Activated naive CD4-positive, alpha-beta T cell treated with anti-CD3 and anti-CD28 coated beads, Interleukin-2, amount 50 U/mL, for 24 hours (primary cell): ENCODE data around the gene SUN1.
"Not testable (repeated sequence)": the region's sequence is repeated elsewhere in the genome, so short reads cannot be mapped to it uniquely, and the experiment has no call there.

ENCODE experiments used
- H3K27ac Mint-ChIP-seq: one replicate; pipeline ENCODE4 v1.8.0; 2021; ENCODE audit warnings: mild to moderate bottlenecking, mixed read lengths
- H3K27me3 Mint-ChIP-seq: one replicate; pipeline ENCODE4 v1.8.0; 2021; ENCODE audit warnings: mixed read lengths
- H3K36me3 Mint-ChIP-seq: one replicate; pipeline ENCODE4 v1.8.0; 2021; ENCODE audit warnings: mixed read lengths
- H3K4me1 Mint-ChIP-seq: one replicate; pipeline ENCODE4 v1.8.0; 2021; ENCODE audit warnings: mixed read lengths
- H3K4me3 Mint-ChIP-seq: one replicate; pipeline ENCODE4 v1.8.0; 2021; ENCODE audit warnings: mild to moderate bottlenecking, mixed read lengths
- H3K9me3 Mint-ChIP-seq: one replicate; pipeline ENCODE4 v1.8.0; 2021; ENCODE audit warnings: mixed read lengths

Gene SUN1, protein sequence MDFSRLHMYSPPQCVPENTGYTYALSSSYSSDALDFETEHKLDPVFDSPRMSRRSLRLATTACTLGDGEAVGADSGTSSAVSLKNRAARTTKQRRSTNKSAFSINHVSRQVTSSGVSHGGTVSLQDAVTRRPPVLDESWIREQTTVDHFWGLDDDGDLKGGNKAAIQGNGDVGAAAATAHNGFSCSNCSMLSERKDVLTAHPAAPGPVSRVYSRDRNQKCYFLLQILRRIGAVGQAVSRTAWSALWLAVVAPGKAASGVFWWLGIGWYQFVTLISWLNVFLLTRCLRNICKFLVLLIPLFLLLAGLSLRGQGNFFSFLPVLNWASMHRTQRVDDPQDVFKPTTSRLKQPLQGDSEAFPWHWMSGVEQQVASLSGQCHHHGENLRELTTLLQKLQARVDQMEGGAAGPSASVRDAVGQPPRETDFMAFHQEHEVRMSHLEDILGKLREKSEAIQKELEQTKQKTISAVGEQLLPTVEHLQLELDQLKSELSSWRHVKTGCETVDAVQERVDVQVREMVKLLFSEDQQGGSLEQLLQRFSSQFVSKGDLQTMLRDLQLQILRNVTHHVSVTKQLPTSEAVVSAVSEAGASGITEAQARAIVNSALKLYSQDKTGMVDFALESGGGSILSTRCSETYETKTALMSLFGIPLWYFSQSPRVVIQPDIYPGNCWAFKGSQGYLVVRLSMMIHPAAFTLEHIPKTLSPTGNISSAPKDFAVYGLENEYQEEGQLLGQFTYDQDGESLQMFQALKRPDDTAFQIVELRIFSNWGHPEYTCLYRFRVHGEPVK

DNA sequence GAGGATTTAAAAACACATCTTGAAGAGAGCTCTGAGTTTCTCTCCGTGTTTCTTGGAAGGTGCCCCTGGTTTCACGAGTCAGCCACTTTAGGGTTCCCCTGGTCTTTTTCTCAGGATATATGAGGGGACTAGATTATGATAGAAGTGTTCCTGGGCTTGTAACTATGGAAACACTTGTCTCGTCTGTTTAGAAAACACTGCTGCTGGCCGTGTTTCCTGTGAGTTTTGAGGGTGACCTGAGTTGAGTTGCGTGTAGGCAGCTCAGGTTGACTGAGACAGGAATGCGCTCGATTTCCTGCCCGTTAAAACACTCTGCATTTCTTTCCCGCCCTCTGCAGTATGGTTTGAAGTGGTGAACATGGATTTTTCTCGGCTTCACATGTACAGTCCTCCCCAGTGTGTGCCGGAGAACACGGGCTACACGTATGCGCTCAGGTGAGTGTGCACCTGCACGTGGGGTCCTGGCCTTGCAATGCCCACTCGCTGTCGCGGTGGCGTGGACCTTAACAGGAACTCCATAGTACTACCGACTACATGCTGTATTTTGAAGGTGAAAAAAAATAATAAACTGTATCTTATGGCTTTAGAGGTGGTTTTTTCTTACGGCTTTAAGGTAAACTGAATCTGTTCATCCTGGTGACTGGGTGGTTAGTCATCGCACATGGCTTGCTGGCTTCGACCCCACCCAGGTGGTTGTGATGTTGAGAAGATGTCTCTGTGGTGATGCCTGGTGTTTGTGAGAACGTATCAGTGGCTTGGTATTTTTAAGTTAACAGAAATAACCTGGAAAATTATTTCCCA lies at the start of gene SUN1:
SUN1 (plus strand) TSS at position 310 of the 801 bp plus-strand sequence; CDS start at position 359, 49 bp downstream.
- H3K4me1 Mint-ChIP-seq: peaks cover 74% of the 10 kb centered on the region
- H3K27me3 Mint-ChIP-seq: no peaks in the 10 kb centered on the region
- peaks cover 5% of the 10 kb centered on the region for H3K36me3 Mint-ChIP-seq
- H3K4me3 Mint-ChIP-seq: peak within 1 kb of the TSS; percentile 91
- H3K27ac Mint-ChIP-seq: peak within 1 kb of the TSS; percentile 100
- H3K9me3 Mint-ChIP-seq: no peaks in the 10 kb centered on the region

DNA sequence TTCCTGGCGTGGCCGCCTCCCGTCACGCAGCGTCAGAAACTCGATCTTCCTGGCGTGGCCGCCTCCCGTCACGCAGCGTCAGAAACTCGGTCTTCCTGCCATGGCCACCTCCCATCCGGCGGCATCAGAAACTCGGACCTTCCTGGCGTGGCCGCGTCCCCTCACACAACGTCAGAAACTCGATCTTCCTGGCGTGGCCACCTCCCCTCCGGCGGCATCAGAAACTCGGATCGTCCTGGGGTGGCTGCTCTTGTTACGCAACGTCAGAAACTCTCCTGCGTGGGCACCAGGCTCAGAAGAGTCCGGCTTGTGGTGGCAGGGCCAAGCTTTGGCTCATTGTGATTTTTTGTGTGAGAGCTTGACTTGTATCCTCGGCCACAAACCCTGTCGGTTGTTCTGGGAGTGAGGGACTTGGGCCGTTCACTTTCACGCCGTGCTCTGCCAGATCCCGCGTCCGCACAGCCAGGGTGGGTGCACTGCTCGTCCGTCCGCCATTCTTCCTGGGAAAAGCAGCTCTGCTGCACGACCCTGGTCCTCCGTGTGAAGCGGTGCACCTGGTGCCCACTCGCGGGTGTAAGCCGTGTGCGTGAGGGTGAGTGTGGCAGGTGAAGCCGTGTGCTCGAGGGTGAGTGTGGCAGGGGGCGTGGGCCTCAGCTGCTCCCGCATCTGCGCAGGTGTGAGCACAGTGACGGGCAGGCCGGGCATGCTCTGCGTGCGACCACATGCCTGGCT lies 49.4 kb upstream of the SUN1 start:
- Mint-ChIP-seq H3K27ac (no peak overlapping the region), H3K4me1 (no peaks in the 10 kb centered on the region), H3K36me3 (peaks cover 5% of the 10 kb centered on the region), H3K9me3 (no peaks in the 10 kb centered on the region), H3K4me3 (no peak overlapping the region), H3K27me3 (no peaks in the 10 kb centered on the region)

- no peaks in the 10 kb centered on the region for H3K4me1 Mint-ChIP-seq
- H3K27me3 Mint-ChIP-seq: no peaks in the 10 kb centered on the region
- H3K4me3 Mint-ChIP-seq: no peak overlapping the region
- H3K36me3 Mint-ChIP-seq: peaks cover 5% of the 10 kb centered on the region
- no peaks in the 10 kb centered on the region for H3K9me3 Mint-ChIP-seq
- H3K27ac Mint-ChIP-seq: no peak overlapping the region
These were observed 48.5 kb upstream of the SUN1 start for GRCh38 chr7:783556-784490.

- no peaks in the 10 kb centered on the region for H3K9me3 Mint-ChIP-seq
- H3K4me3 Mint-ChIP-seq: no peak overlapping the region
- no peak overlapping the region for H3K27ac Mint-ChIP-seq
- no peaks in the 10 kb centered on the region for H3K4me1 Mint-ChIP-seq
- H3K36me3 Mint-ChIP-seq: peaks cover 10% of the 10 kb centered on the region
- no peaks in the 10 kb centered on the region for H3K27me3 Mint-ChIP-seq
These were observed 47.3 kb upstream of the SUN1 start for GRCh38 chr7:784971-785370.

DNA sequence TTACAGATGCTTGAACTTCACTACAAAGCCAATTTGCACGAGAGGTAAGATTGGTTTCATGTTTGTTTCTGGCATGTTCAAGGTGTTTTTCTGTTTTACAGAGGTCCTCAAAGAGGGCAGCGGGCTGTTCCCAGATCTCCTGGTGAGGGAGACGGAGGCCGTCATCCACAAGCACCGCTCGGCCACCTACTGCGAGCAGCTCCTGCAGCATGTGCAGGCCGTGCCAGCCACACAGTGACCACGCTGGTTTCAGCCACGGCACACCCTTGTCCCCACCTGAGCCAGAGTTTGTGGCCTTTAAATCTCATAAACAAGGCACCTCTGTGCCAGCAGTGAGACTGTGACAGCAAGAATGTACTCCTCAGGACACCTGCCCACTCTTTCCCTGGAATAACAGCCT lies 46.9 kb upstream of the SUN1 start:
- H3K27ac Mint-ChIP-seq: no peak overlapping the region
- H3K27me3 Mint-ChIP-seq: no peaks in the 10 kb centered on the region
- H3K4me1 Mint-ChIP-seq: no peaks in the 10 kb centered on the region
- H3K36me3 Mint-ChIP-seq: peaks cover 10% of the 10 kb centered on the region
- H3K9me3 Mint-ChIP-seq: no peaks in the 10 kb centered on the region
- H3K4me3 Mint-ChIP-seq: no peak overlapping the region

GRCh38 chr7:786472-787255 lies 45.6 kb upstream of the SUN1 start:
- H3K4me1 Mint-ChIP-seq: no peaks in the 10 kb centered on the region
- no peaks in the 10 kb centered on the region for H3K9me3 Mint-ChIP-seq
- peaks cover 7% of the 10 kb centered on the region for H3K36me3 Mint-ChIP-seq
- H3K27ac Mint-ChIP-seq: no peak overlapping the region
- no peak overlapping the region for H3K4me3 Mint-ChIP-seq
- no peaks in the 10 kb centered on the region for H3K27me3 Mint-ChIP-seq

GRCh38 chr7:787332-788240 lies 44.7 kb upstream of the SUN1 start:
- peaks cover 7% of the 10 kb centered on the region for H3K36me3 Mint-ChIP-seq
- no peak overlapping the region for H3K4me3 Mint-ChIP-seq
- H3K4me1 Mint-ChIP-seq: no peaks in the 10 kb centered on the region
- H3K27ac Mint-ChIP-seq: no peak overlapping the region
- no peaks in the 10 kb centered on the region for H3K9me3 Mint-ChIP-seq
- H3K27me3 Mint-ChIP-seq: no peaks in the 10 kb centered on the region

DNA sequence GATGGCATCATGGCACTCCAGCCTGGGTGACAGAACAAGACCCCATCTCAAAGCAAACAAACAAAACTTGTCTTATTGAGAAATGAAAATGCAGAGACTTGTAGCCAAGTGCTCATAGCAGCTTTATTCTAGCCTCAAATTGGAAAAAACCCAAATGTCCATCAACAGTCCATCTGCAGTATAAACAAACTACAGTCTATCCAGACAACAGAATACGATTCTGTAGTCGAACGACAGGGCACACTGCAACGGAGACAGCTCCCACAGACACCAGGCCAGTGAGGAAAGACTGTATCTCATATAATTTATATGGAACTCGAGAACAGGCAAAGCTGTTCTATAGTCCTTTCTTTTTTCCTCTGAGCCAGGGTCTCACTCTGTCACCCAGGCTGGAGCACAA lies 40.8 kb upstream of the SUN1 start:
- Mint-ChIP-seq H3K9me3 (no peaks in the 10 kb centered on the region), H3K4me1 (no peaks in the 10 kb centered on the region), H3K36me3 (peaks cover 7% of the 10 kb centered on the region), H3K27me3 (no peaks in the 10 kb centered on the region), H3K27ac (no peak overlapping the region), H3K4me3 (no peak overlapping the region)

DNA sequence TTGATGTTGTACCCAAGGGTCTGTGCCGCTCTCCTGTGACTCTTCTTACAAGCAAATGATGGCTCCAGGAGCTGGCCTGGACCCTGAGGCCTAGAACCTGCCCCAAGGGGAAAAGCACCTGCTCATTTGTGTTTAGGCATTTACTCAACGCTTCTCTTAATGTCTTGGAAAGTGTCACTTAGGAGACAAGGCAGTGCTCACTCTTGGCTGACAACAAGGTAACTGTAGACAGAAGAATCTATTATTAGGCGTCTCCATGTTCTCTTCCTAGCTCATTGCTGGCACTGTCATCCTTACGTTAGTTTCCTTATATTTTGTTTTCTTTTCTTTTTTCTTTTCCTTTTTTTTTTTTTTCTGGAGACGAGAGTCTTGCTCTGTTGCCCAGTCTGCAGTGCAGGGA lies 38.1 kb upstream of the SUN1 start:
- H3K27ac Mint-ChIP-seq: peak overlapping the region; percentile 51
- no peak overlapping the region for H3K4me3 Mint-ChIP-seq
- no peaks in the 10 kb centered on the region for H3K9me3 Mint-ChIP-seq
- no peaks in the 10 kb centered on the region for H3K27me3 Mint-ChIP-seq
- no peaks in the 10 kb centered on the region for H3K4me1 Mint-ChIP-seq
- peaks cover 4% of the 10 kb centered on the region for H3K36me3 Mint-ChIP-seq

- H3K27me3 Mint-ChIP-seq: no peaks in the 10 kb centered on the region
- H3K27ac Mint-ChIP-seq: no peak overlapping the region
- H3K9me3 Mint-ChIP-seq: no peaks in the 10 kb centered on the region
- no peak overlapping the region for H3K4me3 Mint-ChIP-seq
- no peaks in the 10 kb centered on the region for H3K4me1 Mint-ChIP-seq
- peaks cover 1% of the 10 kb centered on the region for H3K36me3 Mint-ChIP-seq
These were observed 37.5 kb upstream of the SUN1 start for GRCh38 chr7:794671-795329.

DNA sequence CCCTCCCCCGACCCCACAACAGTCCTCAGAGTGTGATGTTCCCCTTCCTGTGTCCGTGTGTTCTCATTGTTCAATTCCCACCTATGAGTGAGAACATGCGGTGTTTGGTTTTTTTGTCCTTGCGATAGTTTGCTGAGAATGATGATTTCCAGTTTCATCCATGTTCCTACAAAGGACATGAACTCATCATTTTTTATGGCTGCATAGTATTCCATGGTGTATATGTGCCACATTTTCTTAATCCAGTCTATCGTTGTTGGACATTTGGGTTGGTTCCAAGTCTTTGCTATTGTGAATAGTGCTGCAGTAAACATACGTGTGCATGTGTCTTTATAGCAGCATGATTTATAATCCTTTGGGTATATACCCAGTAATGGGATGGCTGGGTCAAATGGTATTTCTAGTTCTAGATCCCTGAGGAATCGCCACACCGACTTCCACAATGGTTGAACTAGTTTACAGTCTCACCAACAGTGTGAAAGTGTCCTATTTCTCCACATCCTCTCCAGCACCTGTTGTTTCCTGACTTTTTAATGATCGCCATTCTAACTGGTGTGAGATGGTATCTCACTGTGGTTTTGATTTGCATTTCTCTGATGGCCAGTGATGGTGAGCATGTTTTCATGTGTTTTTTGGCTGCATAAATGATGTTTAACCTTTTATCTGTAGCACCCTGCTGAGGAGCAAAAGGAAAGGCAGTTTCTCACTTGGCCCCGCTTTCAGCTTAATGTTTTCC lies 35.7 kb upstream of the SUN1 start:
- not testable (repeated sequence) for H3K27ac Mint-ChIP-seq, H3K4me3 Mint-ChIP-seq, H3K36me3 Mint-ChIP-seq, H3K27me3 Mint-ChIP-seq, H3K9me3 Mint-ChIP-seq, H3K4me1 Mint-ChIP-seq

- Mint-ChIP-seq H3K36me3 (no peaks in the 10 kb centered on the region), H3K27me3 (no peaks in the 10 kb centered on the region), H3K9me3 (no peaks in the 10 kb centered on the region), H3K4me1 (no peaks in the 10 kb centered on the region), H3K4me3 (no peak overlapping the region), H3K27ac (no peak overlapping the region)
These were observed 33.3 kb upstream of the SUN1 start for GRCh38 chr7:798921-799470.
